SK-N-SH treated with all-trans-retinoic acid at 6 μM for 48 hours (cell line): ENCODE measurements around the gene GSC2.

ENCODE experiments used
- GLIS3 ChIP-seq: fragments of 250-450 bp; sonication (Bioruptor Pico); IDR thresholded peaks from 2 replicates; pipeline ENCODE4 v1.5.0; 2020; ENCODE audit warnings: mild to moderate bottlenecking, moderate library complexity
- ISL1 ChIP-seq: fragments of 250-450 bp; sonication (Bioruptor Pico); IDR thresholded peaks from 2 replicates; pipeline ENCODE4 v2.1.2; 2022; ENCODE audit warnings: mild to moderate bottlenecking, moderate library complexity
- TOX ChIP-seq: fragments of 250-450 bp; sonication (Bioruptor Pico); IDR thresholded peaks from 2 replicates; pipeline ENCODE4 v1.8.0; 2021; ENCODE audit warnings: mild to moderate bottlenecking, moderate library complexity, borderline replicate concordance
- ZC3H10 ChIP-seq: fragments of 250-450 bp; sonication (Bioruptor Pico); IDR thresholded peaks from 2 replicates; pipeline ENCODE4 v1.5.1; 2021; ENCODE audit warnings: mild to moderate bottlenecking, moderate library complexity
- ZNF565 ChIP-seq: fragments of 450-650 bp; formaldehyde crosslinking; conservative IDR thresholded peaks from 2 replicates; pipeline ENCODE4 v1.5.0; 2020; ENCODE audit warnings: low read depth, mild to moderate bottlenecking, moderate library complexity
- TF ChIP-seq, protein P1 (sequence below): fragments of 250-450 bp; sonication (Bioruptor Pico); IDR thresholded peaks from 2 replicates; pipeline ENCODE4 v1.5.0; 2020; ENCODE audit warnings: mild to moderate bottlenecking, moderate library complexity

DNA sequence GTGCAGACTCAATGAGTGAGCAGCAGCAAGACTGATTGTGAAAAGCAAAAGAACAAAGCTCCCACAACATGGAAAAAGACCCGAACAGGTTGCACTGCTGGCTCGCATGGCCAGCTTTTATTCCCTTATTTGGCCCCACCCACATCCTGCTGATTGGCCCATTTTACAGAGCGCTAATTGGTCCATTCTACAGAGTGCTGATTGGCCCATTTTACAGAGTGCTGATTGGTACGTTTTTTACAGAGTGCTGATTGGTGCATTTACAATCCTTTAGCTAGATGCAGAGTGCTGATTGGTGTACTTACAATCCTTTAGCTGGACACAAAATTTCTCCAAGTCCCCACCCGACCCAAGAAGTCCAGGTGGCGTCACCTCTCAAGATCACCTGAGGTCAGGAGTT, 43.8 kb upstream of the GSC2 start:
- TF ChIP-seq GLIS3 (CRISPR knock-in tag) (no peak), TOX (CRISPR knock-in tag) (no peak), ZNF565 (CRISPR knock-in tag) (no peak), ZC3H10 (no peak), ISL1 (CRISPR knock-in tag) (no peak)
- TF ChIP-seq, protein P1, sequence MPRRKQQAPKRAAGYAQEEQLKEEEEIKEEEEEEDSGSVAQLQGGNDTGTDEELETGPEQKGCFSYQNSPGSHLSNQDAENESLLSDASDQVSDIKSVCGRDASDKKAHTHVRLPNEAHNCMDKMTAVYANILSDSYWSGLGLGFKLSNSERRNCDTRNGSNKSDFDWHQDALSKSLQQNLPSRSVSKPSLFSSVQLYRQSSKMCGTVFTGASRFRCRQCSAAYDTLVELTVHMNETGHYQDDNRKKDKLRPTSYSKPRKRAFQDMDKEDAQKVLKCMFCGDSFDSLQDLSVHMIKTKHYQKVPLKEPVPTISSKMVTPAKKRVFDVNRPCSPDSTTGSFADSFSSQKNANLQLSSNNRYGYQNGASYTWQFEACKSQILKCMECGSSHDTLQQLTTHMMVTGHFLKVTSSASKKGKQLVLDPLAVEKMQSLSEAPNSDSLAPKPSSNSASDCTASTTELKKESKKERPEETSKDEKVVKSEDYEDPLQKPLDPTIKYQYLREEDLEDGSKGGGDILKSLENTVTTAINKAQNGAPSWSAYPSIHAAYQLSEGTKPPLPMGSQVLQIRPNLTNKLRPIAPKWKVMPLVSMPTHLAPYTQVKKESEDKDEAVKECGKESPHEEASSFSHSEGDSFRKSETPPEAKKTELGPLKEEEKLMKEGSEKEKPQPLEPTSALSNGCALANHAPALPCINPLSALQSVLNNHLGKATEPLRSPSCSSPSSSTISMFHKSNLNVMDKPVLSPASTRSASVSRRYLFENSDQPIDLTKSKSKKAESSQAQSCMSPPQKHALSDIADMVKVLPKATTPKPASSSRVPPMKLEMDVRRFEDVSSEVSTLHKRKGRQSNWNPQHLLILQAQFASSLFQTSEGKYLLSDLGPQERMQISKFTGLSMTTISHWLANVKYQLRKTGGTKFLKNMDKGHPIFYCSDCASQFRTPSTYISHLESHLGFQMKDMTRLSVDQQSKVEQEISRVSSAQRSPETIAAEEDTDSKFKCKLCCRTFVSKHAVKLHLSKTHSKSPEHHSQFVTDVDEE, result no peak
